Measurements from ENCODE around the gene MRPL52. TPM values are rescaled to one million over a fixed set of nuclear protein-coding genes. Genes with fewer than 3 reads are reported as not detected.

MRPL52 gene
- total and polyA plus RNA-seq, 2 of the 13 experiments (the other 11 are each of a cell fraction or from before 2014, with no cell fraction given): 118 to 329 TPM

GRCh38 chr14:22871224-22872032, 41.7 kb downstream of the MRPL52 start, which contains the start of gene LRP10 (continued):
- peak; percentile 59 for TF ChIP-seq ZNF781 (CRISPR knock-in tag; IDR thresholded peaks at IDR 0.05; ENCODE audit: borderline replicate concordance, not compliant biosample characterization)
- TF ChIP-seq ATF5 (CRISPR knock-in tag; IDR thresholded peaks at IDR 0.05; ENCODE audit: low read depth): no peak
- peak; percentile 81; the same call in 1 of the 2 replicates for TF ChIP-seq SIN3A (IDR thresholded peaks at IDR 0.05; ENCODE audit: borderline replicate concordance, low read depth, low read length)
- no peak for TF ChIP-seq ATRX (CRISPR knock-in tag; IDR thresholded peaks at IDR 0.05; ENCODE audit: borderline replicate concordance)
- TF ChIP-seq ZNF280B (CRISPR knock-in tag; IDR thresholded peaks at IDR 0.05; ENCODE audit: borderline replicate concordance): no peak; the same call in none of the 2 replicates
- peak; percentile 8; the same call in 1 of the 2 replicates for TF ChIP-seq ZSCAN30 (CRISPR knock-in tag; IDR thresholded peaks at IDR 0.05)
- TF ChIP-seq MYPOP (CRISPR knock-in tag; IDR thresholded peaks at IDR 0.05): peak; percentile 86
- TF ChIP-seq TOPORS (CRISPR knock-in tag; IDR thresholded peaks at IDR 0.05): peak; percentile 57; the same call in 1 of the 2 replicates
- peak; percentile 72 for TF ChIP-seq MIXL1 (CRISPR knock-in tag; IDR thresholded peaks at IDR 0.05)
- peak; percentile 79 for TF ChIP-seq ZBTB2 (CRISPR knock-in tag; IDR thresholded peaks at IDR 0.05; ENCODE audit: low read depth)
- TF ChIP-seq ZBTB25 (CRISPR knock-in tag; IDR thresholded peaks at IDR 0.05): peak; percentile 66; the same call in 1 of the 2 replicates
- TF ChIP-seq ZNF572 (CRISPR knock-in tag; IDR thresholded peaks at IDR 0.05): peak; percentile 99
- TF ChIP-seq ZNF205 (CRISPR knock-in tag; IDR thresholded peaks at IDR 0.05): peak; percentile 90
- no peak; the same call in 1 of the 2 replicates for TF ChIP-seq ZKSCAN5 (CRISPR knock-in tag; IDR thresholded peaks at IDR 0.05)
- peak; percentile 77 for TF ChIP-seq XRCC5 (optimal IDR thresholded peaks at IDR 0.05; ENCODE audit: low read length)
- peak; percentile 89; the same call in 1 of the 2 replicates for TF ChIP-seq GTF3A (CRISPR knock-in tag; conservative IDR thresholded peaks at IDR 0.05)
- TF ChIP-seq ZNF251 (CRISPR knock-in tag; IDR thresholded peaks at IDR 0.05): peak; percentile 82; the same call in 1 of the 2 replicates
- no peak for TF ChIP-seq ZNF672 (CRISPR knock-in tag; IDR thresholded peaks at IDR 0.05)
- peak; percentile 45; the same call in 1 of the 2 replicates for TF ChIP-seq E2F5 (CRISPR knock-in tag; conservative IDR thresholded peaks at IDR 0.05)
- TF ChIP-seq ZNF616 (CRISPR knock-in tag; IDR thresholded peaks at IDR 0.05; ENCODE audit: low read depth): peak; percentile 77; the same call in 1 of the 2 replicates
- TF ChIP-seq TAF1 (CRISPR knock-in tag; IDR thresholded peaks at IDR 0.05): peak; percentile 87
- TF ChIP-seq DMAP1 (CRISPR knock-in tag; IDR thresholded peaks at IDR 0.05): peak; percentile 66; the same call in 1 of the 2 replicates
- TF ChIP-seq ZFP36L1 (CRISPR knock-in tag; IDR thresholded peaks at IDR 0.05): peak; percentile 88

Data from HepG2 (cell line).